SW 1271 (cell line): Measurements from ENCODE around the gene CACNB4.

Source experiments
- DNase-seq, 2 experiments: peaks; one replicate each; lab custom pipeline; 2025; lab: John Stamatoyannopoulos, UW

The CACNB4 gene

DNA sequence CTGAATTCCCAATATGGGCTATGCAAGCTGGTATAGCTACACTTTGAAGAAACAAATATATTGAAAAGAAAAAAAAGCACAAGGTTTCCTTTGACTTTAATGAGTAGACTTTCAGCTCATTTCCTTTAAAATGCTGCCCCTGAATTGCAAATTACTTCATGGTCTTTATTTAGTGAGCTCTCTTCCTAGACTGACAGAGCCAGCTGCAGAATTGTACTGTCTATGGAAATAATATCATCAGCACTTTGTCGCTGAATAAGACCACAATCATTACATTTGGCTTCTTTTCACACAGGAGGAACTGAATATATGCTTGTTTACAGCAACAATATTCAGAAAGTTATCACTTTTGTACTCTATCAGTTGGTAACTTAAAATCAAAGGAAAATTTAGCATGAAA lies 312.4 kb downstream of the CACNB4 start:
- no peak for DNase-seq

DNA sequence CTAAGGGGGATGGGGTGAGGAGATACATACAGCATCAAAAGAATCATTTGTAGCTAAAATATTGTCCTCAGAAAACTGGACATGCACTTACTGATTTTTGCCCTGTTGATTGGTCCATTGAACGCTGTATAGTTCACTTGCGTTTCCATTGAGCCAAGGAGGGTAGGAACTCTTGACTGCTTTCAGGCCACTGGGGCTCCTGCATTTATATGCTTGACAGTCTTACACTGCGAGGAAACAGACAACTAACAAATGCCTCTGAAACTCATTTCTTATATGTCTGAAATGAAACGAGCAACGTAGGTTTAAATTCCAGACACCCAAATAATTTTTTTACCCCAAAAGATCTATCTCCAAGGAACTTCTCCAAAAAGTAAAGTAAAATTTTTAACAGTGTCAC lies 312.8 kb downstream of the CACNB4 start:
- no peak for DNase-seq

DNA sequence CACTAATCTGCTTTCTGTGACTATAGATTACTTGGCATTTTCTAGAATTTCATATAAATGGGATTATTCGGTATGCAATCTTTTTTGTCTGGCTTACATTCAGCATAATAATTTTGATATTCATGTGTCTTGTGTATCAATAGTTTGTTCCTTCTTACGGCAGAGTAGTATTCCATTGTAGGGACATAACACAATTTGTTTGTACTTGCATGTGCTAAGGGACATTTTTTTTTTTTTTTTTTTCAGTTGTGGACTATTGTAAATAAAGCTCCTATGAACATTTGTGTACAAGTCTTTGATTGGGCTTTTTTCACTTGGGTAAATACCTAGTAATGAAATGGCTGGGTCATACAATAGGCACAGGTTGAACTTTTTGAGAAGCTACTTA lies 315.7 kb downstream of the CACNB4 start:
- DNase-seq: no peak
